ENCODE results near the gene RGL3.

DNA sequence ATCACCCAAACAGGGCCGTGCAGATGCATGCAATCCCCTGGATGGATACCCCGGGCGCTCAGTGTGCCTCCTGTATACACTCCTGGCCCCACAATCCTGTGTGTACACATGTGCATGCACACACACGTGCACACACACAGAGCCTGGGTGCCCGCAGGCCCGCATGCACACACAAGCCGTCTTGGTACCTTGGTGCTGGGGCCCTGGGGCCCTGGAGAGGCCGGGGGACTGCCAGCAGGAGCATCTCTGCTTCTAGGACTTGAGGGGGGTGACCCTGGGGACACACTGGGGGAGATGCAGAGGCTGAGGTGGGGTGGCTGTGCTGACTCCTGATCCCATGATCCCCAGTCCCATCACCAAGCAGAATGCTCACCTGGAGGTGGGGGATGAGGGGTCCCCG, 19.4 kb downstream of the RGL3 start:
- TF ChIP-seq CTCF (IDR thresholded peaks at IDR 0.05) (no peak), RAD21 (IDR thresholded peaks at IDR 0.05; ENCODE audit: low read length) (no peak), TCF12 (IDR thresholded peaks at IDR 0.05) (no peak)
